ENCODE results near the gene GRIK1. TPM values are rescaled to one million over a fixed set of nuclear protein-coding genes. Genes with fewer than 3 reads are reported as not detected.
A peak's percentile ranks its signal among the peaks of the same experiment; 100 is the strongest.

GRIK1 gene
- total RNA-seq, 2 donors from 2014 or later = not detected

DNA sequence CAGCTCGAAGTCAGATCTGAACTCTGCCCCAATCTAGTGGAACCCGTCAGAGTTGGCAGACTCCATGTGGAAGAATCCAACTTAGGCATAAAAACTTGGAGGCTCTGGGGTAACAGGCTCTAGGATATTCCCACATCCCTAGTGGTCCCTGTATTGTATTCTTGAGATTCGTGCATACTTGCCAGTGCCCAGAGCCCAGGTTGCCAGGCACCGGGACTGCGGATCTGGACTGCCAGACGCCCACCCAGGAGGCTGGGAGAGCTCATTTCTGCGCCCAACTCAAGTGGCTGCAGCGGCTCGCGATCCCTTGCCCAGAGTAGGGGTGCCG is 1.1 kb downstream of the GRIK1 start:
- no peak overlapping the region for H3K27ac ChIP-seq (ENCODE audit: low read depth, low read length)
- 21 to 23% methylated on average over 3 to 11 of the region's 11 CpGs for WGBS, 2 experiments (ENCODE audit: insufficient coverage in 1 of 2, insufficient read length in 1 of 2)
- DNase-seq = no peak
- peak overlapping the region; percentile 2 for H3K9ac ChIP-seq (ENCODE audit: extremely low read depth, low read length, poor library complexity, severe bottlenecking)
- Mint-ChIP-seq H3K27me3 (ENCODE audit: insufficient read depth) (peaks cover 81% of the 10 kb centered on the region), H3K9me3 (no peaks in the 10 kb centered on the region), H3K27ac (no peak overlapping the region), H3K4me1 (peaks cover 6% of the 10 kb centered on the region), H3K36me3 (ENCODE audit: low read depth) (no peaks in the 10 kb centered on the region), H3K4me3 (peak overlapping the region; percentile 68)
- peak overlapping the region; percentile 85 for H3K4me3 ChIP-seq (ENCODE audit: low read length)
- H3K36me3 ChIP-seq (ENCODE audit: control insufficient read depth, insufficient read depth, low read length) = no peaks in the 10 kb centered on the region
- peaks cover 77% of the 10 kb centered on the region for H3K27me3 ChIP-seq (ENCODE audit: control insufficient read depth, insufficient read depth, low read length, poor library complexity, severe bottlenecking)
- H3K9me3 ChIP-seq (ENCODE audit: control insufficient read depth, low read length) = no peaks in the 10 kb centered on the region
- no peaks in the 10 kb centered on the region for H3K4me1 ChIP-seq (ENCODE audit: control insufficient read depth, insufficient read depth, low read length)
- TF ChIP-seq, protein P1, sequence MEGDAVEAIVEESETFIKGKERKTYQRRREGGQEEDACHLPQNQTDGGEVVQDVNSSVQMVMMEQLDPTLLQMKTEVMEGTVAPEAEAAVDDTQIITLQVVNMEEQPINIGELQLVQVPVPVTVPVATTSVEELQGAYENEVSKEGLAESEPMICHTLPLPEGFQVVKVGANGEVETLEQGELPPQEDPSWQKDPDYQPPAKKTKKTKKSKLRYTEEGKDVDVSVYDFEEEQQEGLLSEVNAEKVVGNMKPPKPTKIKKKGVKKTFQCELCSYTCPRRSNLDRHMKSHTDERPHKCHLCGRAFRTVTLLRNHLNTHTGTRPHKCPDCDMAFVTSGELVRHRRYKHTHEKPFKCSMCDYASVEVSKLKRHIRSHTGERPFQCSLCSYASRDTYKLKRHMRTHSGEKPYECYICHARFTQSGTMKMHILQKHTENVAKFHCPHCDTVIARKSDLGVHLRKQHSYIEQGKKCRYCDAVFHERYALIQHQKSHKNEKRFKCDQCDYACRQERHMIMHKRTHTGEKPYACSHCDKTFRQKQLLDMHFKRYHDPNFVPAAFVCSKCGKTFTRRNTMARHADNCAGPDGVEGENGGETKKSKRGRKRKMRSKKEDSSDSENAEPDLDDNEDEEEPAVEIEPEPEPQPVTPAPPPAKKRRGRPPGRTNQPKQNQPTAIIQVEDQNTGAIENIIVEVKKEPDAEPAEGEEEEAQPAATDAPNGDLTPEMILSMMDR (conservative IDR thresholded peaks at IDR 0.05) = no peak

DNA sequence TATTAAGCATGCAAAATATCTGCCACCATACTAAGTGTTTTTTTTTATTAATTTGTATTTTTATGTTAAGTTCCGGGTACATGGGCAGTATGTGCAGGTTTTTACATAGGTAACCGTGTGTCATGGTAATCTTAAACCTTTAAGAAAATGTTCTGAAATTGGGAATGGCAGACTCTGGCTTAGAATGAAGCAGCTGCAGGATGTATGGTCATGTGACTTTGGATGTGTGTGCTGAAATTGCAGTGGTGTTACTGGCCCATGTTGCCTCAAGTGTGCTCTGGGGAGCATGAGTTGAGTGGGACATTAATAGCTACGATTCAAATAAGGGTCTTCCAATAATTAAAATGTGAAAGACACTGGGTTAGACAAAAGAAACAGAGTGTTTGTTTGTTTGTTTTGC is 6.7 kb downstream of the GRIK1 start:
- H3K36me3 Mint-ChIP-seq (ENCODE audit: low read depth) = no peaks in the 10 kb centered on the region
- H3K27ac ChIP-seq (ENCODE audit: low read depth, low read length) = no peak overlapping the region
- H3K27me3 Mint-ChIP-seq (ENCODE audit: insufficient read depth) = peaks cover 31% of the 10 kb centered on the region
- no peak for DNase-seq
- H3K4me1 ChIP-seq (ENCODE audit: control insufficient read depth, insufficient read depth, low read length) = no peaks in the 10 kb centered on the region
- TF ChIP-seq, protein P1 (conservative IDR thresholded peaks at IDR 0.05) = no peak
- no peak overlapping the region for H3K27ac Mint-ChIP-seq
- H3K9me3 ChIP-seq (ENCODE audit: control insufficient read depth, low read length) = no peaks in the 10 kb centered on the region
- H3K4me1 Mint-ChIP-seq = no peaks in the 10 kb centered on the region
- H3K27me3 ChIP-seq (ENCODE audit: control insufficient read depth, insufficient read depth, low read length, poor library complexity, severe bottlenecking) = peaks cover 34% of the 10 kb centered on the region
- H3K9me3 Mint-ChIP-seq = no peaks in the 10 kb centered on the region
- H3K4me3 ChIP-seq (ENCODE audit: low read length) = no peak overlapping the region
- no peaks in the 10 kb centered on the region for H3K36me3 ChIP-seq (ENCODE audit: control insufficient read depth, insufficient read depth, low read length)
- H3K9ac ChIP-seq (ENCODE audit: extremely low read depth, low read length, poor library complexity, severe bottlenecking) = no peak overlapping the region
- WGBS, 2 experiments (ENCODE audit: insufficient coverage in 1 of 2, insufficient read length in 1 of 2) = 78% methylated on average over 3 of the region's 3 CpGs; no CpG with 5 or more reads in 1 of the 2 experiments
- no peak overlapping the region for H3K4me3 Mint-ChIP-seq

DNA sequence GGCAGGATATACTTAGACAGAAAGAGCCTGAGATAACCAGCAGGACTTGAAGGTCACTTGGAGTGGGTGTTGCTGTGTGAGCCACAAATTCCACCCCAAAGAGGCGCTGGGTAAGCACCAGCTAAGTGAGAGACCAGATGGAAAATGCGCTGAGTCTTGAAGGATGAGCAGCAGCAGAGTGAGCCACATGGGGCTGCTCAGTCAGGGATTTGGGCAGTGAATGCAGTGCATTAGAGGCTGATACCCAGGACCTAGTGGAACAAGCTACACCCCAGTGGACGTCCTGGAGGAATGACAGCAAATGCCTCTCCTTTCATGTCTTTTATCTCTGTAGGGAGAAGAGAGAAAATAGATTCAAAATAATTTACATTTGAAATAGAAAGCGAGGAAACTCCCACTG is 11.3 kb downstream of the GRIK1 start:
- no peaks in the 10 kb centered on the region for H3K36me3 Mint-ChIP-seq (ENCODE audit: low read depth)
- H3K9ac ChIP-seq (ENCODE audit: extremely low read depth, low read length, poor library complexity, severe bottlenecking) = no peak overlapping the region
- no peaks in the 10 kb centered on the region for H3K9me3 Mint-ChIP-seq
- H3K9me3 ChIP-seq (ENCODE audit: control insufficient read depth, low read length) = no peaks in the 10 kb centered on the region
- no peaks in the 10 kb centered on the region for H3K4me1 Mint-ChIP-seq
- TF ChIP-seq, protein P1 (conservative IDR thresholded peaks at IDR 0.05) = no peak
- H3K36me3 ChIP-seq (ENCODE audit: control insufficient read depth, insufficient read depth, low read length) = no peaks in the 10 kb centered on the region
- no peak overlapping the region for H3K27ac ChIP-seq (ENCODE audit: low read depth, low read length)
- DNase-seq = peak; percentile 50
- no peak overlapping the region for H3K27ac Mint-ChIP-seq
- no peaks in the 10 kb centered on the region for H3K27me3 ChIP-seq (ENCODE audit: control insufficient read depth, insufficient read depth, low read length, poor library complexity, severe bottlenecking)
- H3K4me1 ChIP-seq (ENCODE audit: control insufficient read depth, insufficient read depth, low read length) = no peaks in the 10 kb centered on the region
- 52% methylated on average over 4 of the region's 4 CpGs; no CpG with 5 or more reads in 1 of the 2 experiments for WGBS, 2 experiments (ENCODE audit: insufficient coverage in 1 of 2, insufficient read length in 1 of 2)
- no peaks in the 10 kb centered on the region for H3K27me3 Mint-ChIP-seq (ENCODE audit: insufficient read depth)
- no peak overlapping the region for H3K4me3 ChIP-seq (ENCODE audit: low read length)
- H3K4me3 Mint-ChIP-seq = no peak overlapping the region
